ENCODE data around the gene TMEM141.
"Not testable (repeated sequence)": the region's sequence is repeated elsewhere in the genome, so short reads cannot be mapped to it uniquely, and the experiment has no call there.

TMEM141 gene

GRCh38 chr9:136759436-136760325 lies 31.5 kb upstream of the TMEM141 start:
- H3K27me3 ChIP-seq (ENCODE audit: low read depth, low read length) = 0 out of 2 replicates have a peak, but pooled peaks cover 3% of the 10 kb centered on the region

GRCh38 chr9:136760424-136760823 lies 30.7 kb upstream of the TMEM141 start:
- no peaks in the 10 kb centered on the region for H4K20me1 ChIP-seq (ENCODE audit: insufficient read depth, low read length)
- H3K9me3 ChIP-seq (ENCODE audit: insufficient read depth, low read length) = no peaks in the 10 kb centered on the region
- H3K36me3 ChIP-seq (replicated peaks; ENCODE audit: low read depth, low read length) = no peaks in the 10 kb centered on the region
- peaks cover 5% of the 10 kb centered on the region; the same call in 1 of the 2 replicates for H3K4me1 ChIP-seq (ENCODE audit: low read length)
- H3K4me2 ChIP-seq (ENCODE audit: low read length) = no peak overlapping the region
- no peaks in the 10 kb centered on the region for H3K79me2 ChIP-seq (ENCODE audit: low read length)
- no peak overlapping the region for H2AFZ ChIP-seq (ENCODE audit: low read depth, low read length)
- H3K27me3 ChIP-seq (ENCODE audit: low read depth, low read length) = peaks cover 8% of the 10 kb centered on the region; the same call in 1 of the 2 replicates
- TF ChIP-seq CTCF (IDR thresholded peaks at IDR 0.05; ENCODE audit: low read depth, low read length) (no peak), EZH2phosphoT487 (IDR thresholded peaks at IDR 0.05; ENCODE audit: low read depth) (no peak)
- H3K27ac ChIP-seq (ENCODE audit: low read length) = no peak overlapping the region
- H3K4me3 ChIP-seq (ENCODE audit: low read length) = no peak overlapping the region
- no peak overlapping the region for H3K9ac ChIP-seq (ENCODE audit: low read length)

More at GRCh38 chr9:136759436-136760325, 31.5 kb upstream of the TMEM141 start:
- H3K4me1 ChIP-seq (ENCODE audit: low read length) = no peaks in the 10 kb centered on the region
- no peak overlapping the region for H2AFZ ChIP-seq (ENCODE audit: low read depth, low read length)
- TF ChIP-seq EZH2phosphoT487 (IDR thresholded peaks at IDR 0.05; ENCODE audit: low read depth) (no peak), CTCF (IDR thresholded peaks at IDR 0.05; ENCODE audit: low read depth, low read length) (no peak)
- H3K9ac ChIP-seq (ENCODE audit: low read length) = no peak overlapping the region
- no peaks in the 10 kb centered on the region for H4K20me1 ChIP-seq (ENCODE audit: insufficient read depth, low read length)
- H3K9me3 ChIP-seq (ENCODE audit: insufficient read depth, low read length) = no peaks in the 10 kb centered on the region
- no peak overlapping the region for H3K4me3 ChIP-seq (ENCODE audit: low read length)
- H3K4me2 ChIP-seq (ENCODE audit: low read length) = no peak overlapping the region
- no peaks in the 10 kb centered on the region for H3K79me2 ChIP-seq (ENCODE audit: low read length)
- no peak overlapping the region for H3K27ac ChIP-seq (ENCODE audit: low read length)
- no peaks in the 10 kb centered on the region for H3K36me3 ChIP-seq (replicated peaks; ENCODE audit: low read depth, low read length)

- not testable (repeated sequence) for H3K36me3 ChIP-seq (replicated peaks; ENCODE audit: low read depth, low read length); H2AFZ ChIP-seq (ENCODE audit: low read depth, low read length); H3K4me2 ChIP-seq (ENCODE audit: low read length); H4K20me1 ChIP-seq (ENCODE audit: insufficient read depth, low read length); H3K4me1 ChIP-seq (ENCODE audit: low read length); H3K4me3 ChIP-seq (ENCODE audit: low read length); H3K79me2 ChIP-seq (ENCODE audit: low read length); H3K9ac ChIP-seq (ENCODE audit: low read length); H3K9me3 ChIP-seq (ENCODE audit: insufficient read depth, low read length); H3K27me3 ChIP-seq (ENCODE audit: low read depth, low read length); H3K27ac ChIP-seq (ENCODE audit: low read length)
- TF ChIP-seq CTCF (IDR thresholded peaks at IDR 0.05; ENCODE audit: low read depth, low read length) = peak; percentile 62
These were observed 30.2 kb upstream of the TMEM141 start for GRCh38 chr9:136760834-136761544.

GRCh38 chr9:136761545-136761981 lies 29.6 kb upstream of the TMEM141 start:
- Histone ChIP-seq H3K27ac (ENCODE audit: low read length) (no peak overlapping the region), H3K4me1 (ENCODE audit: low read length) (peaks cover 11% of the 10 kb centered on the region; the same call in 1 of the 2 replicates)
- TF ChIP-seq EZH2phosphoT487 (IDR thresholded peaks at IDR 0.05; ENCODE audit: low read depth) (no peak), CTCF (IDR thresholded peaks at IDR 0.05; ENCODE audit: low read depth, low read length) (no peak)

More at GRCh38 chr9:136761545-136761981, 29.6 kb upstream of the TMEM141 start:
- H3K79me2 ChIP-seq (ENCODE audit: low read length) = no peaks in the 10 kb centered on the region
- no peak overlapping the region for H3K4me3 ChIP-seq (ENCODE audit: low read length)
- H4K20me1 ChIP-seq (ENCODE audit: insufficient read depth, low read length) = no peaks in the 10 kb centered on the region
- H3K4me2 ChIP-seq (ENCODE audit: low read length) = no peak overlapping the region
- no peak overlapping the region for H2AFZ ChIP-seq (ENCODE audit: low read depth, low read length)
- peaks cover 9% of the 10 kb centered on the region; the same call in 1 of the 2 replicates for H3K27me3 ChIP-seq (ENCODE audit: low read depth, low read length)
- H3K9me3 ChIP-seq (ENCODE audit: insufficient read depth, low read length) = no peaks in the 10 kb centered on the region
- H3K36me3 ChIP-seq (replicated peaks; ENCODE audit: low read depth, low read length) = no peaks in the 10 kb centered on the region
- no peak overlapping the region for H3K9ac ChIP-seq (ENCODE audit: low read length)

Measured in OCI-LY3 (cell line).